ENCODE measurements around the gene EID3.
"Not testable (repeated sequence)": the region's sequence is repeated elsewhere in the genome, so short reads cannot be mapped to it uniquely, and the experiment has no call there.

The EID3 gene

DNA sequence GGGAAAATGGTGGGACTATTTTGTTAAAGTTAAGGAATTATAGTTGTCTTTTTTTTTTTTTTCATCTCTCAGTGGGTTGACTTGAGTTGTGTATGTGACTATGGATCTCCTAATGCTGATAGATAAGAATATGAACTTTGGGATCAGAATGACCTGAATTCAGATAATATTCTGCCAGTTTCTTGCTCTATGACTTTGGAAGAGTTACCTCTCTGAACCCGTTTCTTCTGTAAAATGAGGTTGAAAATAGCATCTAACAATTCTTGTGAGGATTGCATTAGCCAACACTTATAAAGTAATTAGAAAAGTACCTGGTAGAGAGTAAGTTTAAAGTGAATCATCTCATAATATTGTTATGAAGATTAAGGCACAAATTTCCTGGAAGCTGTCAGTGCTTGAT lies 18.4 kb downstream of the EID3 start:
- Histone ChIP-seq H3K9ac (ENCODE audit: low read length in 5 of 5) (no peak overlapping the region), H3K9me3 (ENCODE audit: control insufficient read depth in 5 of 5, low read length in 5 of 5) (no peaks in the 10 kb centered on the region), H3K27ac (ENCODE audit: low read depth, low read length) (no peak overlapping the region), H3K36me3 (ENCODE audit: control insufficient read depth in 5 of 5, insufficient read depth in 5 of 5, low read length in 5 of 5) (peaks cover 49 to 76% (median 54%) of the 10 kb centered on the region in 5 donors), H3K4me3 (ENCODE audit: low read depth in 1 of 5, low read length in 5 of 5) (no peak overlapping the region), H3K27me3 (ENCODE audit: control insufficient read depth in 5 of 5, insufficient read depth in 4 of 5, low read length in 5 of 5) (no peaks in the 10 kb centered on the region), H3K4me1 (ENCODE audit: control insufficient read depth in 5 of 5, insufficient read depth in 5 of 5, low read length in 5 of 5) (no peaks in the 10 kb centered on the region)

DNA sequence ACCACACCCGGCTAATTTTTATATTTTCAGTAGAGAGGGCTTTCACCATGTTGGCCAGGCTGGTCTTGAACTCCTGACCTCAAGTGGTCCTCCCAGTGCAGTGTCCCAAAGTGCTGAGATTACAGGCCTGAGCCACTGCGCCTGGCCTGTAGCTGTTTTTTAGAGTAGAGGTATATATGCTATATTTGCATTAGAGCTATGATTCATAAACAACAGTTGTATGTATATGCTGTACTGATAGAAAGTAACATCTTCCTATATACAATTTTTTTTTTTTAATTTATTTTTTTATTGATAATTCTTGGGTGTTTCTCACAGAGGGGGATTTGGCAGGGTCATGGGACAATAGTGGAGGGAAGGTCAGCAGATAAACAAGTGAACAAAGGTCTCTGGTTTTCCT lies 19.0 kb downstream of the EID3 start:
- H3K27me3 ChIP-seq (ENCODE audit: control insufficient read depth in 5 of 5, insufficient read depth in 4 of 5, low read length in 5 of 5); H3K27ac ChIP-seq (ENCODE audit: low read depth, low read length); H3K4me1 ChIP-seq (ENCODE audit: control insufficient read depth in 5 of 5, insufficient read depth in 5 of 5, low read length in 5 of 5); H3K4me3 ChIP-seq (ENCODE audit: low read depth in 1 of 5, low read length in 5 of 5); H3K9me3 ChIP-seq (ENCODE audit: control insufficient read depth in 5 of 5, low read length in 5 of 5); H3K9ac ChIP-seq (ENCODE audit: low read length in 5 of 5): not testable (repeated sequence)
- H3K36me3 ChIP-seq (ENCODE audit: control insufficient read depth in 5 of 5, insufficient read depth in 5 of 5, low read length in 5 of 5), result peaks cover 48 to 76% (median 58%) of the 10 kb centered on the region in 5 donors

DNA sequence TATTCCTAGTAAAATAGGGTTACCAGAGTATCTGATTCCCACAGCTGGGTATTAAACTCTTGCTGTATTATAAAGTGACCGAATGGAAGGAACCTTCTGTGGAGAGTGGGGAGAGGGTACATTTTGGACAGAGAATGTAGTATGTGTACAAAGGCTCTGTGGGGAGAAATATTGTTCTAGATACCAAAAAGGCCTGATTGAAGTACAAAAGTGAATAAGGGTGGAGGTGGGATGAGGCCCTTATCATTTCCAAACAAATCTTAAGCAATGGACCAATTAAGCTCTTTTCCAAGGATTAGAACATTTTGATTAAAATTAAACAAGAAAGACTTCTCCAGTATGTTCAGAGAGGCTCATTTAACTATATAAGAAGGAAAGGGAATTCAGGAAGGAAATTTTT lies 20.4 kb downstream of the EID3 start:
- no peak overlapping the region for H3K9ac ChIP-seq (ENCODE audit: low read length in 5 of 5)
- peaks cover 48 to 71% (median 63%) of the 10 kb centered on the region in 5 donors for H3K36me3 ChIP-seq (ENCODE audit: control insufficient read depth in 5 of 5, insufficient read depth in 5 of 5, low read length in 5 of 5)
- no peaks in the 10 kb centered on the region for H3K9me3 ChIP-seq (ENCODE audit: control insufficient read depth in 5 of 5, low read length in 5 of 5)
- no peaks in the 10 kb centered on the region for H3K27me3 ChIP-seq (ENCODE audit: control insufficient read depth in 5 of 5, insufficient read depth in 4 of 5, low read length in 5 of 5)
- no peaks in the 10 kb centered on the region for H3K4me1 ChIP-seq (ENCODE audit: control insufficient read depth in 5 of 5, insufficient read depth in 5 of 5, low read length in 5 of 5)
- no peak overlapping the region for H3K27ac ChIP-seq (ENCODE audit: low read depth, low read length)
- H3K4me3 ChIP-seq (ENCODE audit: low read depth in 1 of 5, low read length in 5 of 5), result no peak overlapping the region

DNA sequence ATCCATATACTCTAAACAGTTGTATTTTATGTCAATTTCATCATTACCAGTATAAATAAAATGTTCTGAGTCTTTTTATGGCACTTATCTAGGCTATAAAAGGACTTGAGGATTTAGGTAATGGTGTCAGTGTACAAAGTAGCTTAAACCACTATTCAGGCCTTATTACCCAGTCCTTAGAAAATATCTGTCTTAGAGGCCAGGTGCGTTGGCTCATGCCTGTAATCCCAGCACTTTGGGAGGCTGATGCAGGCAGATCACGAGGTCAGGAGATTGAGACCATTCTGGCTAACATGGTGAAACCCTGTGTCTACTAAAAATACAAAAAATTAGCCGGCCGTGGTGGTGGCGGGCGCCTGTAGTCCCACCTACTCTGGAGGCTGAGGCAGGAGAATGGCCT lies 24.7 kb downstream of the EID3 start:
- H3K9me3 ChIP-seq (ENCODE audit: control insufficient read depth in 5 of 5, low read length in 5 of 5); H3K27me3 ChIP-seq (ENCODE audit: control insufficient read depth in 5 of 5, insufficient read depth in 4 of 5, low read length in 5 of 5); H3K4me1 ChIP-seq (ENCODE audit: control insufficient read depth in 5 of 5, insufficient read depth in 5 of 5, low read length in 5 of 5); H3K27ac ChIP-seq (ENCODE audit: low read depth, low read length); H3K9ac ChIP-seq (ENCODE audit: low read length in 5 of 5); H3K4me3 ChIP-seq (ENCODE audit: low read depth in 1 of 5, low read length in 5 of 5): not testable (repeated sequence)
- peaks cover 29 to 51% (median 39%) of the 10 kb centered on the region in 5 donors for H3K36me3 ChIP-seq (ENCODE audit: control insufficient read depth in 5 of 5, insufficient read depth in 5 of 5, low read length in 5 of 5)

DNA sequence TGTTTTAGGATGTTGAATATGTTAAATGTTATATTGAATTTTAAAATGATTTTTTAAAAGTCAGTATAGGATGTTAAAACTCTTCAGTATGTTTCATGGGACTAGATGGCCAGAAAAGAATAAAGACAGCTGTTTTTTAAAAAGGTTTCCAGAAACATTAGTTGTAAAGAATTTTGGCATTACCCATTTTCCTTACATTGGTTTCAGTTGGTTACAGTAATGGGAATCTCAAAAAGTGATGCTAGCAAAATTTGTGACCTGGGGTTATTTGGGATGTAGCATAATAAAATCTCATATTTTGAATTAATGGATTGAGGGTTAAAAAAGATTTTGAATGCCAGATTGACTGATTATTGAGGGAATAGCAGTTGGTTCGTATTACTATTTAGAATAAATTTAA lies 25.3 kb downstream of the EID3 start:
- Histone ChIP-seq H3K9ac (ENCODE audit: low read length in 5 of 5) (no peak overlapping the region), H3K4me3 (ENCODE audit: low read depth in 1 of 5, low read length in 5 of 5) (no peak overlapping the region), H3K36me3 (ENCODE audit: control insufficient read depth in 5 of 5, insufficient read depth in 5 of 5, low read length in 5 of 5) (peaks cover 32 to 55% (median 42%) of the 10 kb centered on the region in 5 donors)

DNA sequence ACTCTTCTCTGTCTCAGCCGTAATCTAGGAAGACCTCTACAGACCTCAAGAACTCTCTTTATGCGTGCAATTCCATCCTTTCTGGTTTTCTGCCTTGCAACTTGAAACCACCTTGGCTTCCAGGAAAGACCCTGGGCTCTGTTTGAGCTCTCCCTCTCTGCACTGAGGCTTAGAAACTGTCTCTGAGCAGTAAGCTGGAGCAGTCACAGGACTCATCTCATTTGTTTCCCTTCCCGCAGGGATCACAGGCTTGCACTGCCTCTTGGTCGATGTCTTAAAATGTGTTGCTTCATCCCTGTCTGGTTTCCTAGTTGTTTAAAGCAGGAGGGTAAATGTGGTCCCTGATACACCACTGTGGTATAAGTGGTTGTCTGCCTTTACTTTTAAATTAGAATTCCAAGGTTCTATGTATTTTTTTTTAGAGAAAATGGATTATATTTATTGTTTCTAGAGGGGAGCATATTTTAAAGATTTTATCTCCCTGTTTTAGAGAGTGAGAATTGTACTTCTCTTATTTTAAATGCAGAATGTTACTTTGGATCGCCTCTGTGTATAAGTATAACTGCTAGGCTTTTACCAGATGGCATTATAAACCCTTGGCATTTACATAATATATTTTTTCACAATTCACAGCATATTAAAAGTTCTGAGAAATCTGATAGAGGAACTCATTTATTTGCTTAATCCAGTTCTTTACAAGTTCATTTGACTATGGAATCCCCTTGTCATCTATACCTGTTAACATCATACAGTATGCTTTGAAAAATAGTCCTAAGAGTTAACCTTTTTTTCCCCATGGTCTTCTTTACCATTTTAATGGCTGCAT lies 26.4 kb downstream of the EID3 start:
- Histone ChIP-seq H3K9ac (ENCODE audit: low read length in 5 of 5) (no peak overlapping the region), H3K9me3 (ENCODE audit: control insufficient read depth in 5 of 5, low read length in 5 of 5) (no peaks in the 10 kb centered on the region), H3K36me3 (ENCODE audit: control insufficient read depth in 5 of 5, insufficient read depth in 5 of 5, low read length in 5 of 5) (peaks cover 32 to 62% (median 46%) of the 10 kb centered on the region in 5 donors), H3K27ac (ENCODE audit: low read depth, low read length) (no peak overlapping the region), H3K4me1 (ENCODE audit: control insufficient read depth in 5 of 5, insufficient read depth in 5 of 5, low read length in 5 of 5) (no peaks in the 10 kb centered on the region), H3K4me3 (ENCODE audit: low read depth in 1 of 5, low read length in 5 of 5) (no peak overlapping the region), H3K27me3 (ENCODE audit: control insufficient read depth in 5 of 5, insufficient read depth in 4 of 5, low read length in 5 of 5) (no peaks in the 10 kb centered on the region)

More for the DNA sequence above, 25.3 kb downstream of the EID3 start:
- Histone ChIP-seq H3K27ac (ENCODE audit: low read depth, low read length) (no peak overlapping the region), H3K9me3 (ENCODE audit: control insufficient read depth in 5 of 5, low read length in 5 of 5) (no peaks in the 10 kb centered on the region), H3K4me1 (ENCODE audit: control insufficient read depth in 5 of 5, insufficient read depth in 5 of 5, low read length in 5 of 5) (no peaks in the 10 kb centered on the region), H3K27me3 (ENCODE audit: control insufficient read depth in 5 of 5, insufficient read depth in 4 of 5, low read length in 5 of 5) (no peaks in the 10 kb centered on the region)

DNA sequence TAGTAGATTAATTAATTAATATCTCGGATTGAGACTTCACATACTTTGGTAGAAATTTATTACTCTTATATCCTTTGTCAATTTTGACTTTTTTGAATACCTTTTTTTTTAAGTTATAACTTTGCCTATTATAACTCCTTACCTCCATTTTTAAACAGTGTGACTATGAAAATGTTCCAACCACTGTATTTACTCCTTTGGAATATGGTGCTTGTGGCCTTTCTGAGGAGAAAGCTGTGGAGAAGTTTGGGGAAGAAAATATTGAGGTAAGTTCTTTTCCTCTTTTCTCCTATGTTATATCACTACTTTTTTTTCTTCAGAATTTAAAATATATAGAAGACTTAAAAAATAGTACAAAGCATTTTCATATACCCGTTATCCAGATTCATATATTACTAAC lies 27.8 kb downstream of the EID3 start:
- H3K4me1 ChIP-seq (ENCODE audit: control insufficient read depth in 5 of 5, insufficient read depth in 5 of 5, low read length in 5 of 5), result no peaks in the 10 kb centered on the region
- no peak overlapping the region for H3K9ac ChIP-seq (ENCODE audit: low read length in 5 of 5)
- no peak overlapping the region for H3K27ac ChIP-seq (ENCODE audit: low read depth, low read length)
- peaks cover 38 to 58% (median 44%) of the 10 kb centered on the region in 5 donors for H3K36me3 ChIP-seq (ENCODE audit: control insufficient read depth in 5 of 5, insufficient read depth in 5 of 5, low read length in 5 of 5)
- no peaks in the 10 kb centered on the region for H3K27me3 ChIP-seq (ENCODE audit: control insufficient read depth in 5 of 5, insufficient read depth in 4 of 5, low read length in 5 of 5)
- no peak overlapping the region for H3K4me3 ChIP-seq (ENCODE audit: low read depth in 1 of 5, low read length in 5 of 5)
- H3K9me3 ChIP-seq (ENCODE audit: control insufficient read depth in 5 of 5, low read length in 5 of 5), result no peaks in the 10 kb centered on the region

DNA sequence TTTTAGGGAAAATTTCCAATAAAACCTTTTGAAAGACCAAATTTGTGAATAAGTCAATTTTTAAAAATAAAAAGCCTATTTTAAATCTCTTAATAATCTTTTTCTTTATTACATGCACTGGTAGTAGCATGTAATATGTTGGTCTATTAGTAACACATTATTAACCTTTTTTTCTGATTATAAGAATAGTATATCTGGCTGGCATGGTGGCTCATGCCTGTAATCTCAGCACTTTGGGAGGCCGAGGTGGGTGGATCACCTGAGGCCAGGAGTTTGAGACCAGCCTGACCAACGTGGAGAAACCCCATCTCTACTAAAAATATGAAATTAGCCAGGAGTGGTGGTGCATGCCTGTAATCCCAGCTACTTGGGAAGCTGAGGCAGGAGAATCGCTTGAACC lies 28.7 kb downstream of the EID3 start:
- H3K9ac ChIP-seq (ENCODE audit: low read length in 5 of 5); H3K27ac ChIP-seq (ENCODE audit: low read depth, low read length); H3K4me3 ChIP-seq (ENCODE audit: low read depth in 1 of 5, low read length in 5 of 5); H3K4me1 ChIP-seq (ENCODE audit: control insufficient read depth in 5 of 5, insufficient read depth in 5 of 5, low read length in 5 of 5); H3K27me3 ChIP-seq (ENCODE audit: control insufficient read depth in 5 of 5, insufficient read depth in 4 of 5, low read length in 5 of 5); H3K9me3 ChIP-seq (ENCODE audit: control insufficient read depth in 5 of 5, low read length in 5 of 5): not testable (repeated sequence)
- peaks cover 39 to 58% (median 47%) of the 10 kb centered on the region in 5 donors for H3K36me3 ChIP-seq (ENCODE audit: control insufficient read depth in 5 of 5, insufficient read depth in 5 of 5, low read length in 5 of 5)

DNA sequence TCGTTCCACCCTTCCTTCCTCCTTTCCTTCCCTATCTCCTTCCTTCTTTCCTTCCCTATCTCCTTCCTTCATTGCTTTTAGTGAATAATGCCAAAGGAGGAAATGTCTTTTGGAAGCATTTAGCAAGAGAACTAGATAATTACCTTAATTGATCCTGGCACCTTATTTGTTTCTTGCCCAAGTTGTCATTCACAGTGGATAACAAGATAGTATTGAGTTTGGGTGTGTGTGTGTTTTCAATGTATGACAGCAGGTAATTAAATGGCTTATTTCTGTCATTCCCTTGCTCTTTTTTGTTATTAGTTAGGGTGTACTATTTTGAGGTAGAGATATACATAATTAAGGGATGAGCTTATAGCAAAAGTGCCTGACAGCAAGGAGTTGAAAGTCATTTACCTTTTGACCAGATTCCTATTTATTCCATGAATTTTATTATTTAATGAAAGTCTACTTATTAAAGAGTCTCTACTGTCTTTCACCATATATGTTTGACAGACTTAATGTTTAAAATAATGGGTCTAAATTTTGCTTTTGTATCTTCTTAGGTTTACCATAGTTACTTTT lies 30.2 kb downstream of the EID3 start:
- Histone ChIP-seq H3K4me1 (ENCODE audit: control insufficient read depth in 5 of 5, insufficient read depth in 5 of 5, low read length in 5 of 5) (no peaks in the 10 kb centered on the region), H3K4me3 (ENCODE audit: low read depth in 1 of 5, low read length in 5 of 5) (no peak overlapping the region), H3K9me3 (ENCODE audit: control insufficient read depth in 5 of 5, low read length in 5 of 5) (no peaks in the 10 kb centered on the region), H3K27ac (ENCODE audit: low read depth, low read length) (no peak overlapping the region), H3K36me3 (ENCODE audit: control insufficient read depth in 5 of 5, insufficient read depth in 5 of 5, low read length in 5 of 5) (peaks cover 36 to 52% (median 42%) of the 10 kb centered on the region in 5 donors), H3K27me3 (ENCODE audit: control insufficient read depth in 5 of 5, insufficient read depth in 4 of 5, low read length in 5 of 5) (no peaks in the 10 kb centered on the region), H3K9ac (ENCODE audit: low read length in 5 of 5) (no peak overlapping the region)

DNA sequence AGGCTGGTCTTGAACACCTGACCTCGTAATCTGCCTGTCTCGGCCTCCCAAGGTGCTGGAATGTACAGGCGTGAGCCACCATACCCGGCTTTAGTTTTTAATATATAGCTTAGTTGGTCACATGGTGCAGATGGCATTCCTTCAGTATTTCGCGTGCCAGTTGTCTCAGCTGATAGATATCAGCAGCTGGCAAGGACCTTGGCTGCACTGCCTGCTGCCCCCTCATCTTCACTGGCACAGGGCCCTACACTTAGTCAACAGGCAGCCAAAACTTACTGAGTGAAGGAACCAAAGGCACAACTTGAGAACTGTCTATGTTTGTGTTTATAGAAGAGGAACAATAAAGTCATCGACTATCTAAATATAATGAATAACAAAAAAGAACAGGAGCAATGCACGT lies 31.0 kb downstream of the EID3 start:
- Histone ChIP-seq H3K9ac (ENCODE audit: low read length in 5 of 5) (no peak overlapping the region), H3K9me3 (ENCODE audit: control insufficient read depth in 5 of 5, low read length in 5 of 5) (no peaks in the 10 kb centered on the region), H3K27ac (ENCODE audit: low read depth, low read length) (no peak overlapping the region), H3K4me1 (ENCODE audit: control insufficient read depth in 5 of 5, insufficient read depth in 5 of 5, low read length in 5 of 5) (peaks cover 0 to under 1% (median 0%) of the 10 kb centered on the region in 5 donors), H3K27me3 (ENCODE audit: control insufficient read depth in 5 of 5, insufficient read depth in 4 of 5, low read length in 5 of 5) (no peaks in the 10 kb centered on the region), H3K36me3 (ENCODE audit: control insufficient read depth in 5 of 5, insufficient read depth in 5 of 5, low read length in 5 of 5) (peaks cover 41 to 54% (median 45%) of the 10 kb centered on the region in 5 donors), H3K4me3 (ENCODE audit: low read depth in 1 of 5, low read length in 5 of 5) (no peak overlapping the region)

Data from subcutaneous abdominal adipose tissue (tissue), 5 donors.